Brain microvascular endothelial cell (primary cell): ENCODE measurements around the gene SLC7A6OS.
A peak's percentile ranks its signal among the peaks of the same experiment; 100 is the strongest.

Source experiments
- DNase-seq: peaks from one replicate; pipeline ENCODE4 v3.0.0-alpha.2; 2020
- H3K27ac ChIP-seq: fragments of 250-450 bp; sonication (Bioruptor Pico); 2 replicates; pipeline ENCODE4 v1.5.1; 2020; ENCODE audit warnings: mild to moderate bottlenecking, moderate library complexity
- H3K27me3 ChIP-seq: fragments of 250-450 bp; sonication (Bioruptor Pico); replicated peaks from 2 replicates; pipeline ENCODE4 v1.5.1; 2020; ENCODE audit warnings: mild to moderate bottlenecking
- H3K36me3 ChIP-seq: fragments of 250-450 bp; sonication (Bioruptor Pico); replicated peaks from 2 replicates; pipeline ENCODE4 v1.5.1; 2020; ENCODE audit warnings: mild to moderate bottlenecking
- H3K4me3 ChIP-seq: 2 replicates; pipeline ENCODE4 v1.5.1; 2011; ENCODE audit warnings: low read depth, mild to moderate bottlenecking, control low read depth, low read length, moderate library complexity
- CTCF ChIP-seq: IDR thresholded peaks from 2 replicates; pipeline ENCODE4 v1.5.1; 2011; ENCODE audit warnings: low read depth, mild to moderate bottlenecking, moderate library complexity, low read length, control low read depth, inconsistent platforms; ENCODE audit errors: missing control alignments
- in situ Hi-C: cut with HindIII; loops from 2 replicates; pipeline ENCODE4 v1.10.0; 2017; ENCODE audit warnings: low sequenced_read_pairs, low pct_ligation_motif_present

The SLC7A6OS gene

GRCh38 chr16:68332411-68333121, 21.8 kb upstream of the SLC7A6OS start:
- peak overlapping the region; percentile 79 for H3K27ac ChIP-seq

GRCh38 chr16:68331879-68332410, 21.2 kb upstream of the SLC7A6OS start:
- Histone ChIP-seq H3K4me3 (no peak overlapping the region), H3K27ac (peak overlapping the region; percentile 79), H3K36me3 (no peaks in the 10 kb centered on the region), H3K27me3 (no peaks in the 10 kb centered on the region)
- DNase-seq, result peak; percentile 32
- in situ Hi-C loops, result no loop called here
- TF ChIP-seq CTCF, result no peak

More at GRCh38 chr16:68332411-68333121, 21.8 kb upstream of the SLC7A6OS start:
- Histone ChIP-seq H3K4me3 (no peak overlapping the region), H3K27me3 (no peaks in the 10 kb centered on the region), H3K36me3 (peaks cover 3% of the 10 kb centered on the region)
- TF ChIP-seq CTCF, result no peak
- peak; percentile 69 for DNase-seq
- in situ Hi-C loops, result no loop called here

GRCh38 chr16:68328860-68329390, 18.2 kb upstream of the SLC7A6OS start:
- H3K36me3 ChIP-seq, result peaks cover 6% of the 10 kb centered on the region
- H3K4me3 ChIP-seq, result no peak overlapping the region
- no peak overlapping the region for H3K27ac ChIP-seq
- no peak for DNase-seq
- no peak for TF ChIP-seq CTCF
- in situ Hi-C loops, result no loop called here
- no peaks in the 10 kb centered on the region for H3K27me3 ChIP-seq

- peak; percentile 77 for DNase-seq
- H3K4me3 ChIP-seq, result no peak overlapping the region
- H3K27ac ChIP-seq, result no peak overlapping the region
- in situ Hi-C loops, result no loop called here
- peak; percentile 94 for TF ChIP-seq CTCF
- H3K27me3 ChIP-seq, result no peaks in the 10 kb centered on the region
- peaks cover 6% of the 10 kb centered on the region for H3K36me3 ChIP-seq
Measured at GRCh38 chr16:68328151-68328859, 17.6 kb upstream of the SLC7A6OS start.

- no peak for DNase-seq
- no peak for TF ChIP-seq CTCF
- Histone ChIP-seq H3K27me3 (no peaks in the 10 kb centered on the region), H3K36me3 (peaks cover 6% of the 10 kb centered on the region), H3K4me3 (no peak overlapping the region), H3K27ac (no peak overlapping the region)
- in situ Hi-C loops, result no loop called here
Measured at GRCh38 chr16:68324780-68325357, 14.1 kb upstream of the SLC7A6OS start.
